ENCODE measurements around the gene SORCS2.

SORCS2 gene

DNA sequence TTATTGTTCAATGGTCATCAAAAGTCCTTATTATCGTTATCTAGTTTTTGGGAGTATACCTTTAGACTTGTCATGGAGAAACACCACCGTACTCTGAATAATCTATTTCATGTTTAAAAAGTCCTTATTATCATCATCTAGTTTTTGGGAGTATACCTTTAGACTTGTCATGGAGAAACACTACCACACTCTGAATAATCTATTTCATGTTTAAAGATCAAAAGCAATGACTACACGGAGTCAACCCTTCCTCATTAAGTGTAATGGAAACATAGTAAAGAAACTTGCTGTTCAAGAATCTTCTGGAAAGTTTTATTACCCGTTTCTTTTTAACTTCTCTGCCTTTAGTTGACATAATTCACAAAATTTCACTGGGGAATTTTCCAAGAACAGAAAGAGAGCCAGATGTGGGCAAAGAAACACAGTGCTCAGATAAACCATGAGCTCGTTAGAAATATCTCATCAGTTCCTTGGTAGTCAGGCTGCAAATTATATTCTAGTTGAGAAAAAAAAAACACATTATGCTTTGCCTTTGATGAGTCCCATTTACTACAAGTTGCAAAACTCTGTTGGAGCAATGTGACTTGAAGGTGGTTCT is 588.5 kb downstream of the SORCS2 start:
- DNase-seq (ENCODE audit: low read depth): no peak

DNA sequence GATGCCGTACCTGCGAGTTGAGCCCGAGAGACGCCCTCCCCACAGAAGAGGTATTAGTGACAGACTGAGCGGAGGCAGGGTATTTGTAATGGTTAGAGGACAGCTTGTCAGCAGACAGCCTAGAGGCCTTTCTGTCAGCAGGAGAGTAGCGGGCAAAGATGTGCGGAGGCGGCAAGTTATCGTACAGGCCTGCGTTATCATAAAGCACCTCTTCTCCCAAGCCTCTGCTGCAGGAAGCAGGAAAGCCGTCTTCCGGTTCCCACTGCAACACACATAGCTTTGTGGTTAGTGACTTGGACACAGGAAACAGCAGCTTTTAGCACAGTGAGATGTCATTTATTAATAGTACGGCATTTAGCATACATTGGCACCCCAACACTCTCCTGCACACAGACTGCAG is 589.0 kb downstream of the SORCS2 start:
- no peak for DNase-seq (ENCODE audit: low read depth)

DNA sequence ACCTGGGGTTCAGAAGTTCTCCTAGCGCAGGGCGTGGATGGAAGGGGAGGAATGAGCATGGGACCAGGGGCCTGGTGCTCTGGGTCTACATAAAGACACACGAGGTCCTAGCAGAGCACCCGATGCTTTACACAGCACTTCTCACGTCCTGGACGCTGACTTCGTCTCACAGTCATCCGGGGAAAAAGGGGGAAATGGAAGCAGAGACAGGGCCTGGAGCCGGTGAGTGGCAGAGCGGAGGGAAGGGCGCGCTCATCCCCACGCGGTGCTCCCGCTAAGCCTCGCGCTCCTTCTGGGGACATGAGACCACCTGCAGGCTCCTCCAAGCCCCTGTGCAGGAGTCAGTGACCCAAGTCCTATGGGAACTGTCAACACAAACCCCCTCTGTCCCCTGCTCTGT is 589.7 kb downstream of the SORCS2 start:
- no peak for DNase-seq (ENCODE audit: low read depth)

DNA sequence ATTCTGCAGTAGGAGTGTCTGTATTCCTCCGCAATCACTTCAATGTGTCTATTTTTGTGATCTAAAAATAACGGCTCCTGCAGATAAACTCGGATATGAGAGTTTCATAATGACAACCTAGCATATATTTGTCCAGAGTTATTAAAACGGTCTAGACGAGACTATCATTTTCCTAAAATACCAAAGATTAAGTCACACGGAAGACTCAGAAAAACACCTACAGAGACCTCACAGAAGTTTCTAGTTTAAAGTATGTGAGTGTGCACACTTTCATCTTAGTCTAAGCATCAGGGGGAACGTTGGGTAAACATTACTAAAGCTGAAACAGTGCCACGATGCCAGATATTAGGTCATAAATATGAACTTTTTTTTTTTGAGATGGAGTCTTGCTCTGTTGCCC is 590.4 kb downstream of the SORCS2 start:
- DNase-seq (ENCODE audit: low read depth): no peak

DNA sequence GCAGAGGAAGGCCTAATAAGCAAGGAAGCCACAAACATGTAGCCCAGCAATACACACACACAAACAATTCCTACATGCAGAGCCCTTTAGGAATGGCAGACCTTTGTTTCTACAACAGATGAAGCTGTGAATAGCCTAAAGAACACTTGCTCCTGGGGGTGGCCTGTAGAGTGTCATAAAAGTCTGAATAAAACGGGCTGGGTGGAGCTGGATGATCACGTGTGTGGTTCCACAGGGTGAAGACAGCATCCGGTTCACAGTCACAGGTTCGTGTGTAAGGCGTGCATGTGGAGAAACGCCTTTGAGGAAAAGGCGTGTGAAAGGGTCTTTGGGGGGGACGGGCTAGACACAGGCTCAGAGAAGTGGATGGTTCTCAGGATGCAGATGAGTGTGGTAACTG is 591.2 kb downstream of the SORCS2 start:
- no peak for DNase-seq (ENCODE audit: low read depth)

DNA sequence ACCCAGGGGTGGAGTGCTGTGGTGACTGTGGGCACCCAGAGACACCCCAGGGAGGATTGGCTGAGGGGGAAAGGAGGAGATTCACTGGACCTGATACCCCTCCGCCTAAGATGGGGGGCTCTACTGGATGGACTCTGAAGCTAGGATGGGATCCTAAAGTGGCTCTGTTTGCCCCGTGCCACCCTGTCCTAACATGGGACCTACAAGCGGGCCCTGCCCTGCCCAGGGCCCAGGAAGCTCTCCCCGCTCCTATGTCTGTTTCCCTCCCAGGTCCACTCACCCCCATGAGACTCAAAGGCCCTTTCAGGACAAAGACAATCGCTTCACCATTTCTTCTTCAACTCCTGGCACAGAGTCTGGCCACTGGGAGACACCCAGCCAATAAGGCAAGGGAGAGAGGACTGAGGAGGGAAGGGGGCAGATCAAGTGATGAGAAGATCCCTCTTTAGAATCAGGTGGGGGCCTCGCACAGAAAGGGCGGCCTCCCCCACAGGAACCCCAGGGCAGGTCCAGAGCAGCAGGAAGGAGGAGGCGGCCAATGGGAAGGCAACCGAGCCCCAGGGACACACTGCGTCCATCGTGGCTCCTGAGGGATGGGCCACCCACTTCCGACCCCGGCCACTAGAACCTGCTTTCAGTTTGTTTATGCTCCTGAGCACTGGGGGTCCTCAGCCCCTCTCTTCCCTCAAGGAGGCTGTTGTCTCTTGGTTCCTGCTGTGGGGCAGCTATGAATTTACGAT is 592.0 kb downstream of the SORCS2 start:
- DNase-seq (ENCODE audit: low read depth): no peak

DNA sequence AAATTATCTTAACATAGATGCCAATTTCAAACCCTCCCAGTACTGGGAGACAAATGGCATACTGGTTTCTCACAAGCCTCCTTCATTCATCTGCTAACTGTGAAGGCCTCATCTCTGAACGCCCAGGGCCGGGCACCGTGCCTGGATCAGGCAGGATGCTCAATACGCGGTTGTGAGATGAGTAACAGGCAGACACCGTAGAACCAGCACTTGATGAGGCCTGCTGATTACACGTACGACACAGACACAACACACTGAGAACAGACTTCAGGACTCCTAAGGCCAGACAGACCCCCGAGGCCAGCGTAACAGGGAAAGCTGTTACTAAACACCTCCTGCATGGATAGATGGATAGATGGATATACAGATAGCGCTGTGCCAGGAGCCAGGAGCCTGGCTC is 592.7 kb downstream of the SORCS2 start:
- DNase-seq (ENCODE audit: low read depth): no peak

DNA sequence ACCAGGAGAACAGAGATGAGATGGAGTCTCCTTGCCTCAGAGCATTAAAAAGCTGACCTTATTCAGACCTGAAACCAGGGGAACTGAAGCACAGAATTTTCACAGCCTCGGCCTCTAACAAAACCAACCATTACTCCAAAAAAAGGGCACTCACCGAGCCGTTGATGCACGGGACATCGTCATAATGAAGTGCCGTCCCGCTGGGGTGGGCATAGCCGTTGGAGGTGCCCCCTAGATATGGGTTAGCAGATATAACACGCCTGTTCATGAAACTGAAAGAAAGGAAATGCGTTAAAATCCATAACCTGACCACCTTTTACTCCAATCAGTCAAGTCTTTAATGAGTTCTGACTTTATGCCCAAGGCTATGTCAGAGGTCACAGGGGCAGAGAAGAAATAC is 593.7 kb downstream of the SORCS2 start:
- DNase-seq (ENCODE audit: low read depth): no peak

DNA sequence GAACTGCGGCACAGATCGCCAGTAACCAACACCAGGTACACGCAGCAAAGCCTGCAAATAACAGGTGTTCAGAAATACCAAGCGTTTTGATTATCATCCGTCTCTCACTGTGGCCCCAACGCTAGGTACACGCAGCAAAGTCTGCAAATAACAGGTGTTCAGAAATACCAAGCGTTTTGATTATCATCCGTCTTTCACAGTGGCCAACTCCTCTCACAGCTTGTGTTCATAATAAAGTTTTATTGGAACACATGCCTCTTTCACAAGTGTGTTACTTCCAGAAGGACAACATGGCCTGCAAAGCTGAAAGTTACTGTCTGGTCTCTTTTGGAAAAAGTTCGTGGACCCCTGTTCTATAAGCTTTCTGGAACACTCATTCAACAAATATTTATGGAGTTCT is 594.2 kb downstream of the SORCS2 start:
- DNase-seq (ENCODE audit: low read depth): no peak

DNA sequence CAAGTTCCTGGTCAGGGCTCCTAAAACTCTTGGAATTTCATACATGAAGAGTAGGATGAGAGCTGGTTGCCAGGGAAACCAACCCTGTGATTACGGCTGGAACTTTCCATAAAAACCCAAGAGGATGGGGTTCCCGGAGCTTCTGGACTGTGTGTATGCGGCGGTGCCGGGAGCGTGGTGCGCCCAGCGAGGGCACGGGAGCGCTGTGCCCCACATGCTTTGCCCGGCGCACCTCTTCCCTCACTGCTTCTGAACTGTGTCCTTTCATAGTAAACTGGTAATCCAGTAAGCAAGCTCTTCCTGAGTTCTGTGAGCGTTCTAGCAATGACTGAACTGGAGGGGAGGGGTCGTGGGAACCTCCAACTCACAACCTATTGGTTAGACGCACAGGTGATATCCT is 594.7 kb downstream of the SORCS2 start:
- no peak for DNase-seq (ENCODE audit: low read depth)

DNA sequence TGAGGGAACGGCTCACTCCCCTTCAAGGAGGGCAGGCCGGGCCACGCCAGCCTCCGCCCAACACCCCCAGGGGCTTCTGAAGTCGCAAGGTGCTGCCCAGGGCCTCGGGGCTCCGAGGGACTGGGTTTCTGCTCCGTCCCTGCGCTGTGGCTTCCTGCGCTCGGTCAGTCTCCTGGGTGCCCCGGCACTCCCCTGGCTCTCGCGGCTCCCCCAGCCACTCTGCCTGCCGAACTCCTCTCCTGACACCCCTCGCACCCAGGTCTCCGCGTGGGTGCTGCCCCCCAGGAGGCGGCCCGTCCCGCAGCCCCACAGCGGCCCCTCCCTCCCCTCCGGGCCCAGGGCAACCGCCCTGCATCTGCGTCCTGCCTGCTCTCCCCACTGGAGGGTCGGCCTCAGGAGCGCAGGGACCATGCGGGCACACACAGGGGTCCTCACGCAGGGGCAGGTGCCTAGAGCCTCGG is 595.4 kb downstream of the SORCS2 start:
- DNase-seq (ENCODE audit: low read depth): no peak

DNA sequence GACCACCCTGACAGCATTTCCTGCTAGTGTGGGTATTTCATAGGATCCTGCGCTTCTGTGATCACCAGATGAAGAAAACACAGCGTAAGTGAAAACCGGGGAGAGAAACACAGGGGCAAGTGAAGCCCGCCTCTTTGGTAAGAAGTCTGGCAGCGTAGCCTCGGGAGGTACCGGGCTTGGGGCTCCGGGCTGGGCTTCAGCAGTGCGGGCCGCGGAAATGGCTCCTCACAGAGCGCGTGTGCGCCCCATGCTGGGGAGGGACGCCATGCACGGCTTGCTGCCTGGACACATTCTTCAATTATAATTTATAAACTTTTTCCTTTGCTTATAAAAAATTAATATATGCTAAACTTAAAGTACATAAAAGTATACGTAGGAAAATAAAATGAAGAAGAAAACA is 595.9 kb downstream of the SORCS2 start:
- no peak for DNase-seq (ENCODE audit: low read depth)

DNA sequence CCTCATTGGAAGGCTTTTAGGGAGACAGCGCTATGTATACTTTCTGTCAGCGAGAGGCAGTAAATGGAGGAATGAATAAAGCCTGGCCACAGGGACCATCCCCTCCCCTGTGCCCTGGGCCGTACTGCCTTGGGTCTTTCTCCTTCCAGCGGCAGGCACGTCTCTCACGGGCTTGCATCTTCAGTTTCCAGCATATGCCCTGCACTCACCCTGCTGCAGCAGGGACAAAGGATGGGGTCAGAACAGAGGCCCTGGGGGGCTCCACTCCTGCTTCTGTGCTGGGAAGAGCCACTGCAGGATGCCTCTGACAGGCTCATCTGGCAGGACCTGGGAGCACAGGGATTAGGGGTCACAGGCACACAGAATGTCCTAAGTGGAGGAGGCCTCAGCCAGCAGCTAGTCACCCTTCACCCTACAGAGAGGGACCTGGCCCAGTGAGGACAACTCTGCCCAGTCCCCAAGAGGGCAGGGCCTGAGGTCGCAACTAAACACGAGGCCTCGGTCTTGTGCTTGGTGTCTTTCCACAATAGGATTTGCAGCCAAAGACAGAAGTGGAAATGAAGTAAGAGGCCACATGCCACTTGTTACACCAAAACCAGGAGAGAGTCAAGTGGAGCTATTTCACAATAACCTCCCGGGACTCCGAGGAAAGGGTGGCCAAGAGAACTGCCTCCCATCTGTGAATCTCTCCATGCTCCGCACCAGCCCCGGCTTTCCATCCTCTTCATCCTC is 596.5 kb downstream of the SORCS2 start:
- no peak for DNase-seq (ENCODE audit: low read depth)

DNA sequence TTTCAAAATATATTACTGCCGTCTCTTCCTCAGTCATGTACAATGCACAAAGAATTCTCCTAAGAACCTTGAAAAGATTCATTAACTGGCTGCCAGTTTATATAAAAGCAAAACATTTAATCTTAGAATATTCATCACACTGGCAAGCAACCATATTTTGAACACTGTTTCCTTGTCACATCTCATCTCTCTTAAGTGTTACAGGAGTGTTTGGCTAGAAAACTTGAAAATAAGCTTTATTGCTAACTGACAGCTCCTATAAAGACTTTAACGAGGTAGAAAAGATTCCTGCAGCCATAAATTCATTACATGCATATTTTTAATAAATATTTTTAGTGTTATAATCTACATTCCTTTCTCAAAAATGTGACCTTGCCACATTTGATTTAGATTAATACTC is 597.7 kb downstream of the SORCS2 start:
- DNase-seq (ENCODE audit: low read depth): no peak

DNA sequence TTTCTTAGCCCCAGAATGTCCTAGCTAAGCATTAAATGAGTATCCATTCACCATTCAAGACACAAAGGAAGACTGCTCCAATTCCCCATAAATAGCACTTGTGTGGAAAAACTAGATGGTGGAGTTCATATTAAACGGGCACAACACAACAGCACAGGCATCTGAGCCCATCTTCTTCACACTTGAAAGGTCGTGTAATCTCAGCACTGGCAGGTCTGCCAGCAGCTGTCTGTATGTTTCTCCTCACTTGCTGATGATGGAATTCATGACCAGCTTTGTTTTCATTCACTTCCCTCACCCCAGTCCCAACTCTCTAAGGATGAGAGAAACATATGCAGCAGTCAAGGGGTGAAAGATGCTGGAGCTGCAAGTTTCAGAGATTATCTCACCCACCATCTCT is 598.7 kb downstream of the SORCS2 start:
- no peak for DNase-seq (ENCODE audit: low read depth)
